IMR-90 (cell line): ENCODE measurements around the gene GFY. TPM values are rescaled to one million over a fixed set of nuclear protein-coding genes. Genes with fewer than 3 reads are reported as not detected.

Experiments used
- ATAC-seq: fragments of 200-7000 bp; cut with Tn5 transposase; 2 replicates; pipeline ENCODE4 v1.9.1; 2020; ENCODE audit warnings: low read depth, mild to moderate bottlenecking, moderate library complexity
- BruUV-seq: library from RNA; stranded (reverse); fragments of 400-500 nt; replicated peaks from 2 replicates; lab custom pipeline; 2021; lab: Mats Ljungman, UMichigan
- CTCF ChIA-PET: fragments of 300-600 bp; formaldehyde crosslinking; extraction: SDS; loops from one replicate; lab custom pipeline; 2021; ENCODE audit warnings: antibody characterized with exemption; lab: Yijun Ruan, JAX
- POLR2A ChIA-PET: fragments of 300-600 bp; sonication (Branson Sonifier 250); formaldehyde crosslinking; loops from one replicate; lab custom pipeline; 2022; ENCODE audit warnings: antibody characterized with exemption; ENCODE audit not compliant: unreplicated experiment; lab: Charles Lee
- DNase-seq: peaks from one replicate; pipeline ENCODE4 v3.0.0; 2013
- H2AFZ ChIP-seq: replicated peaks from 2 replicates; pipeline ENCODE3; 2013; ENCODE audit warnings: low read length, mild to moderate bottlenecking; ENCODE audit not compliant: poor library complexity
- H2AK5ac ChIP-seq: 2 replicates; pipeline ENCODE4 v1.6.1; 2013; ENCODE audit warnings: low read depth, low read length, inconsistent platforms
- H2AK9ac ChIP-seq: replicated peaks from 2 replicates; pipeline ENCODE3; 2013; ENCODE audit warnings: mild to moderate bottlenecking, low read depth, low read length, moderate library complexity; ENCODE audit not compliant: poor library complexity
- H2BK120ac ChIP-seq: 2 replicates; pipeline ENCODE4 v1.6.1; 2013; ENCODE audit warnings: low read depth, low read length, inconsistent platforms
- H2BK15ac ChIP-seq: 3 replicates; pipeline ENCODE4 v1.6.1; 2013; ENCODE audit warnings: low read depth, low read length, inconsistent platforms
- H2BK20ac ChIP-seq: 2 replicates; pipeline ENCODE4 v1.6.1; 2013; ENCODE audit warnings: low read depth, mild to moderate bottlenecking, inconsistent platforms, low read length, moderate library complexity
- H2BK5ac ChIP-seq: 2 replicates; pipeline ENCODE4 v1.6.1; 2013; ENCODE audit warnings: mild to moderate bottlenecking, low read depth, low read length, inconsistent platforms; ENCODE audit not compliant: poor library complexity, severe bottlenecking
- H3K14ac ChIP-seq: replicated peaks from 2 replicates; pipeline ENCODE4 v1.6.1; 2013; ENCODE audit warnings: low read depth, low read length, inconsistent platforms
- H3K18ac ChIP-seq: 2 replicates; pipeline ENCODE4 v1.6.1; 2013; ENCODE audit warnings: low read depth, low read length, control low read depth
- H3K23ac ChIP-seq: 2 replicates; pipeline ENCODE4 v1.6.1; 2013; ENCODE audit warnings: low read depth, low read length, inconsistent platforms
- H3K27ac ChIP-seq: 2 replicates; pipeline ENCODE4 v1.5.1; 2013; ENCODE audit warnings: mild to moderate bottlenecking, control low read depth, low read length; ENCODE audit not compliant: insufficient read depth
- H3K27me3 ChIP-seq: 2 replicates; pipeline ENCODE4 v1.6.1; 2013; ENCODE audit warnings: low read length; ENCODE audit not compliant: control insufficient read depth, insufficient read depth
- H3K36me3 ChIP-seq: 2 replicates; pipeline ENCODE4 v1.6.1; 2013; ENCODE audit warnings: low read length, mixed read lengths; ENCODE audit not compliant: control insufficient read depth, insufficient read depth
- H3K4ac ChIP-seq: 2 replicates; pipeline ENCODE4 v1.6.1; 2013; ENCODE audit warnings: low read depth, low read length, inconsistent platforms
- H3K4me1 ChIP-seq: 2 replicates; pipeline ENCODE4 v1.6.1; 2013; ENCODE audit warnings: low read length, mixed read lengths; ENCODE audit not compliant: control insufficient read depth, insufficient read depth
- H3K4me2 ChIP-seq: 2 replicates; pipeline ENCODE4 v1.6.1; 2013; ENCODE audit warnings: low read depth, mild to moderate bottlenecking, control low read depth, low read length, moderate library complexity
- H3K4me3 ChIP-seq: 2 replicates; pipeline ENCODE4 v1.5.1; 2013; ENCODE audit warnings: low read depth, mild to moderate bottlenecking, control low read depth, low read length, moderate library complexity; ENCODE audit not compliant: insufficient read depth
- H3K56ac ChIP-seq: 2 replicates; pipeline ENCODE4 v1.6.1; 2013; ENCODE audit warnings: low read length, inconsistent platforms; ENCODE audit not compliant: insufficient read depth; ENCODE audit errors: extremely low read depth
- H3K79me1 ChIP-seq, 2 experiments: 2 replicates each; pipeline ENCODE4 v1.6.1; 2013; ENCODE audit warnings: low read length in 2 of 2, inconsistent platforms in 1 of 2, low read depth in 1 of 2
- H3K9ac ChIP-seq: 2 replicates; pipeline ENCODE4 v1.6.1; 2013; ENCODE audit warnings: low read depth, low read length, control low read depth
- H3K9me1 ChIP-seq: 2 replicates; pipeline ENCODE4 v1.6.1; 2013; ENCODE audit warnings: low read length, inconsistent platforms; ENCODE audit not compliant: insufficient read depth
- H3K9me3 ChIP-seq: 2 replicates; pipeline ENCODE4 v1.6.1; 2013; ENCODE audit warnings: low read length; ENCODE audit not compliant: control insufficient read depth, insufficient read depth
- H4K20me1 ChIP-seq: 2 replicates; pipeline ENCODE4 v1.6.1; 2013; ENCODE audit warnings: low read length, inconsistent platforms; ENCODE audit not compliant: insufficient read depth
- H4K5ac ChIP-seq: 2 replicates; pipeline ENCODE4 v1.6.1; 2013; ENCODE audit warnings: mild to moderate bottlenecking, low read depth, low read length, control low read depth
- H4K8ac ChIP-seq, 2 experiments: 2 replicates each; pipeline ENCODE4 v1.6.1; 2013; ENCODE audit warnings: low read depth in 2 of 2, low read length in 2 of 2, control low read depth in 1 of 2, inconsistent platforms in 1 of 2
- H4K91ac ChIP-seq: 2 replicates; pipeline ENCODE4 v1.6.1; 2013; ENCODE audit warnings: low read depth, low read length, inconsistent platforms; ENCODE audit not compliant: insufficient read depth
- BHLHE40 ChIP-seq: fragments of 150-350 bp; IDR thresholded peaks from 2 replicates; pipeline ENCODE4 v1.6.1; 2016; ENCODE audit warnings: mild to moderate bottlenecking, low read depth, low read length
- CEBPB ChIP-seq: IDR thresholded peaks from 2 replicates; pipeline ENCODE4 v1.6.1; 2012; ENCODE audit warnings: low read depth, low read length, improper control_type of control experiment
- CHD1 ChIP-seq: IDR thresholded peaks from 2 replicates; pipeline ENCODE4 v1.6.1; 2012; ENCODE audit warnings: low read depth, low read length, improper control_type of control experiment
- CTCF ChIP-seq: conservative IDR thresholded peaks from 2 replicates; pipeline ENCODE4 v1.5.1; 2012; ENCODE audit warnings: mild to moderate bottlenecking, low read depth, low read length, improper control_type of control experiment
- ELK1 ChIP-seq: fragments of 150-350 bp; IDR thresholded peaks from 2 replicates; pipeline ENCODE4 v1.6.1; 2016; ENCODE audit warnings: low read depth, mild to moderate bottlenecking, low read length, moderate library complexity, borderline replicate concordance
- FOS ChIP-seq: fragments of 150-350 bp; IDR thresholded peaks from 2 replicates; pipeline ENCODE4 v1.6.1; 2016; ENCODE audit warnings: low read depth, low read length
- MAFK ChIP-seq: IDR thresholded peaks from 2 replicates; pipeline ENCODE4 v1.6.1; 2012; ENCODE audit warnings: low read depth, low read length, improper control_type of control experiment
- MAZ ChIP-seq: IDR thresholded peaks from 2 replicates; pipeline ENCODE4 v1.6.1; 2012; ENCODE audit warnings: low read depth, mild to moderate bottlenecking, low read length, improper control_type of control experiment, moderate library complexity, borderline replicate concordance
- MXI1 ChIP-seq: IDR thresholded peaks from 2 replicates; pipeline ENCODE4 v1.6.1; 2012; ENCODE audit warnings: low read depth, mild to moderate bottlenecking, low read length, moderate library complexity, borderline replicate concordance
- NFE2L2 ChIP-seq: fragments of 150-350 bp; IDR thresholded peaks from 2 replicates; pipeline ENCODE4 v1.6.1; 2016; ENCODE audit warnings: low read depth, mild to moderate bottlenecking, low read length
- POLR2A ChIP-seq: IDR thresholded peaks from 2 replicates; pipeline ENCODE4 v1.6.1; 2012; ENCODE audit warnings: mild to moderate bottlenecking, low read depth, low read length
- RAD21 ChIP-seq: IDR thresholded peaks from 2 replicates; pipeline ENCODE4 v1.6.1; 2012; ENCODE audit warnings: low read length, improper control_type of control experiment
- RCOR1 ChIP-seq: IDR thresholded peaks from 2 replicates; pipeline ENCODE4 v1.6.1; 2012; ENCODE audit warnings: mild to moderate bottlenecking, low read length, improper control_type of control experiment; ENCODE audit not compliant: insufficient replicate concordance
- RFX5 ChIP-seq: IDR thresholded peaks from 2 replicates; pipeline ENCODE4 v1.8.0; 2012; ENCODE audit warnings: low read depth, mild to moderate bottlenecking, low read length, moderate library complexity
- SMC3 ChIP-seq: fragments of 150-350 bp; IDR thresholded peaks from 2 replicates; pipeline ENCODE4 v1.6.1; 2016; ENCODE audit warnings: low read depth, mild to moderate bottlenecking, antibody characterized with exemption, low read length, moderate library complexity
- USF2 ChIP-seq: fragments of 150-350 bp; IDR thresholded peaks from 2 replicates; pipeline ENCODE4 v1.6.1; 2017; ENCODE audit warnings: mild to moderate bottlenecking, antibody characterized with exemption, low read length, low read depth
- WGBS, 2 experiments: methylation state at CpG; one replicate each; pipeline versions ENCODE4 v1.1.5 to v1.1.7; 2013; ENCODE audit warnings: missing lambda C conversion rate in 2 of 2; ENCODE audit not compliant: insufficient read length in 1 of 2; ENCODE audit errors: extremely low coverage in 2 of 2; 5-methylcytosine and 5-hydroxymethylcytosine counted together
- dilution Hi-C: fragments of 300-500 bp; cut with HindIII; formaldehyde crosslinking; loops from one replicate; pipeline ENCODE4 v1.14.3; 2018; ENCODE audit warnings: low sequenced_read_pairs; ENCODE audit not compliant: unreplicated experiment
- in situ Hi-C: fragments of 300-500 bp; cut with MboI; formaldehyde crosslinking; loops from 3 replicates; pipeline ENCODE4 v1.14.3; 2019; ENCODE audit warnings: low sequenced_read_pairs, inconsistent platforms, mixed read lengths
- intact Hi-C: fragments of 100-400 bp; cut with micrococcal nuclease; formaldehyde crosslinking; loops from 2 replicates; pipeline ENCODE4 v1.10.0; 2022
- polyA plus RNA-seq, 3 experiments: library from polyadenylated mRNA; depleted of rRNA; stranded (reverse); fragments of >200 nt; gene quantifications; 2 replicates each; pipeline ENCODE4 v1.2.3, GENCODE V29; 2012; ENCODE audit warnings: low replicate concordance in 1 of 3
- total RNA-seq: library from RNA; depleted of rRNA; stranded (reverse); fragments of >200 nt; gene quantifications from 2 replicates; pipeline ENCODE4 v1.2.3, GENCODE V29; 2012

GFY gene
- total and polyA plus RNA-seq, 2 of the 4 experiments (the other 2 are of a cell fraction) = not detected

- peaks cover 95% of the 10 kb centered on the region for H3K27me3 ChIP-seq
- H3K14ac ChIP-seq = no peak overlapping the region
- no peak overlapping the region for H3K9ac ChIP-seq
- H2BK15ac ChIP-seq = no peak overlapping the region
- intact Hi-C loops = no loop called here
- ChIA-PET POLR2A (interaction anchor here (0.6 to 0.7 kb wide), 2 partner anchors 15 to 21 kb away, joined by 3 to 6 read pairs; no protein-coding TSS in a partner anchor), CTCF (no interaction called here)
- H3K56ac ChIP-seq = no peak overlapping the region
- H2AK9ac ChIP-seq = no peak overlapping the region
- no peak overlapping the region for H4K91ac ChIP-seq
- H3K4me2 ChIP-seq = no peak overlapping the region
- H3K4me3 ChIP-seq = no peak overlapping the region
- H3K79me1 ChIP-seq = no peaks in the 10 kb centered on the region
- TF ChIP-seq RCOR1 (no peak), NFE2L2 (no peak), POLR2A (no peak), SMC3 (no peak), ELK1 (no peak), RFX5 (no peak), USF2 (no peak), MAZ (no peak), RAD21 (no peak), CHD1 (no peak), FOS (no peak), MXI1 (no peak), MAFK (no peak), BHLHE40 (no peak), CEBPB (no peak), CTCF (no peak)
- in situ Hi-C loops = loop anchor here (10.0 kb wide), 1 partner anchor 167 kb away; no protein-coding TSS in a partner anchor
- H3K4ac ChIP-seq = no peak overlapping the region
- no peak overlapping the region for H2BK20ac ChIP-seq
- H2AFZ ChIP-seq = no peak overlapping the region
- ATAC-seq (no peak), DNase-seq (no peak)
- dilution Hi-C loops = no loop called here
- no peak overlapping the region for H4K5ac ChIP-seq
- BruUV-seq = no TSS peak
- H4K8ac ChIP-seq = no peak overlapping the region
- H3K18ac ChIP-seq = no peak overlapping the region
- H2AK5ac ChIP-seq = no peak overlapping the region
- H3K9me3 ChIP-seq = peaks cover 18% of the 10 kb centered on the region
- H4K20me1 ChIP-seq = no peaks in the 10 kb centered on the region
- no peaks in the 10 kb centered on the region for H3K4me1 ChIP-seq
- 39% methylated on average over 12 of the region's 29 CpGs; no CpG with 5 or more reads in 1 of the 2 experiments for WGBS, 2 experiments
- H3K23ac ChIP-seq = no peak overlapping the region
- H2BK120ac ChIP-seq = no peak overlapping the region
- no peak overlapping the region for H2BK5ac ChIP-seq
- H3K36me3 ChIP-seq = no peaks in the 10 kb centered on the region
- H3K27ac ChIP-seq = no peak overlapping the region
- H3K9me1 ChIP-seq = no peaks in the 10 kb centered on the region
These were observed 6.2 kb downstream of the GFY start for GRCh38 chr19:49431330-49431749.
